Muscle of arm (tissue), 12 donors: ENCODE data around the gene ACOXL. TPM values are rescaled to one million over a fixed set of nuclear protein-coding genes. Genes with fewer than 3 reads are reported as not detected.

Experiments
- DNase-seq: peaks from one replicate; pipeline ENCODE4 v3.0.0-alpha.2; 2013
- polyA plus RNA-seq, 12 donors: library from polyadenylated mRNA; unstranded; fragments of 120-200 nt; gene quantifications; one replicate each; pipeline ENCODE4 v1.2.1, GENCODE V29; 2013; ENCODE audit not compliant: insufficient read length in 12 of 12

ACOXL gene
- polyA plus RNA-seq, 12 donors, result 0.12 to 0.71 (median 0.27) TPM; not detected in 4

GRCh38 chr2:111111101-111111755 lies 378.9 kb downstream of the ACOXL start:
- DNase-seq, result no peak

- no peak for DNase-seq
Observed at GRCh38 chr2:111113838-111114237, 381.5 kb downstream of the ACOXL start.

- no peak for DNase-seq
Observed at GRCh38 chr2:111116011-111116746, 383.8 kb downstream of the ACOXL start.

GRCh38 chr2:111116843-111117597 lies 384.6 kb downstream of the ACOXL start:
- peak; percentile 67 for DNase-seq

GRCh38 chr2:111117598-111118480 lies 385.5 kb downstream of the ACOXL start:
- peak; percentile 35 for DNase-seq

GRCh38 chr2:111118481-111118980 lies 386.2 kb downstream of the ACOXL start:
- no peak for DNase-seq

GRCh38 chr2:111118981-111119821 lies 386.8 kb downstream of the ACOXL start:
- peak; percentile 51 for DNase-seq

GRCh38 chr2:111119822-111120252 lies 387.5 kb downstream of the ACOXL start:
- no peak for DNase-seq

- peak; percentile 90 for DNase-seq
Observed at GRCh38 chr2:111120253-111121027, 388.1 kb downstream of the ACOXL start, which contains the start of gene BCL2L11. TSS of gene BCL2L11 (plus strand) at chr2:111120914. CDS start at chr2:111123746, 2,832 bp downstream.

- DNase-seq, result peak; percentile 48
Observed at GRCh38 chr2:111121028-111121827, 388.9 kb downstream of the ACOXL start.

GRCh38 chr2:111121828-111122630 lies 389.7 kb downstream of the ACOXL start:
- DNase-seq, result peak; percentile 88

- DNase-seq, result peak; percentile 76
Observed at GRCh38 chr2:111122631-111123421, 390.5 kb downstream of the ACOXL start.

- no peak for DNase-seq
Observed at GRCh38 chr2:111123751-111124150, 391.4 kb downstream of the ACOXL start.

- DNase-seq, result no peak
Observed at GRCh38 chr2:111126581-111126980, 394.2 kb downstream of the ACOXL start.

GRCh38 chr2:111127351-111127750 lies 395.0 kb downstream of the ACOXL start:
- no peak for DNase-seq

GRCh38 chr2:111128096-111128495 lies 395.7 kb downstream of the ACOXL start:
- DNase-seq, result no peak

GRCh38 chr2:111133603-111134002 lies 401.2 kb downstream of the ACOXL start:
- no peak for DNase-seq
